Measurements from ENCODE around the gene THBS2. TPM values are rescaled to one million over a fixed set of nuclear protein-coding genes. Genes with fewer than 3 reads are reported as not detected.

The THBS2 gene
- total RNA-seq, 1 experiment from 2014 or later = not detected

DNA sequence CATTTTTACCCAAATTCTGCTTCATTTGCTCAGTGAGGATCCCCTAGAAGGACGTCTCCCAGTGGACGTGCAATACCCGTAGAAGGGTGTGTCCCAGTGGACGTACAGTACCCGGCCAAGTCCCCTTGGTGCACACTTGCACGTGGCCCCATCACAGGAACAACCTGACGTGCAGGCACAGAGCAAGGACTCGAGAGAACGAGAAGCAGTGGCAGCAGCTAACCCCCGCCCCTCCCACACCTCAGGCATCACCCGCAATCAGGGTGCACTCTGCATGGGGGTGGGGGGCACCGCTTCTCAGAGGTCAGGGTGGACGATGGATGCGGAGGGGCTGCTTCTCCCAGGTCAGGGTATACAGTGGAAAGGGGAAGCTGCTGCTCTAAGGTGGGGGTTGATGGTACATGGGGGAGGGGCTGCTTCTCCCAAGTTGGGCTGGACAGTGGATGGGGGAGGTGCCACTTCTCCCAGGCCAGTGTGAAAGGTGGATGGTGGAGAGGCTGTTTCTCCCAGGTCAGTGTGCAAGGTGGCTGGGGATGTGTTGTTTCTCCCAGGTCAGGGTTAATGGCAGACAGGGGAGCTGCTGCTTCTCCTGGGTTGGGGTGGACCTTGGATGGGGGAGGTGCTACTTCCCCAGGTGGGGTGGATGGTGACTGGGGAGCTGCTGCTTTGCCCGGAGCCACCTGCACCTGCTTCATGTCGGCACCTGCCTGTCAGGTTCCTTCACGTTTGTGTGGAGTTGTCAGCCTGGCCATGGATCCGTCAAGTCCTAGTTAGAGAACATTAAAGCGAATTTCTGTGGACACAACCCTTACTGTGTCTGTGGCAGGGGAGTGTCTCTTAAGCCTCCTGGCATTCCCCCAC lies 1.0 kb upstream of the THBS2 start:
- no peaks in the 10 kb centered on the region for H3K4me1 ChIP-seq (replicated peaks; ENCODE audit: insufficient read depth)
- no peaks in the 10 kb centered on the region for H3K9me2 ChIP-seq (ENCODE audit: insufficient read depth)
- ChIA-PET CTCF (no interaction called here), POLR2A (ENCODE audit: unreplicated experiment) (no interaction called here)
- H3K79me2 ChIP-seq (ENCODE audit: low read depth) = no peaks in the 10 kb centered on the region
- no TSS peak for BruUV-seq (replicated peaks)
- no peak for DNase-seq
- peaks cover 83% of the 10 kb centered on the region for H3K27me3 ChIP-seq (ENCODE audit: insufficient read depth, low read depth)
- no peaks in the 10 kb centered on the region for H3K36me3 ChIP-seq (ENCODE audit: low read depth)
- no peaks in the 10 kb centered on the region for H4K20me1 ChIP-seq (ENCODE audit: insufficient read depth)
- no peak overlapping the region for H3K4me3 ChIP-seq
- H3K9me3 ChIP-seq (ENCODE audit: insufficient read depth, low read depth) = no peaks in the 10 kb centered on the region
- H3K4me2 ChIP-seq = no peak overlapping the region
- no peak overlapping the region for H3K27ac ChIP-seq
- H3F3A ChIP-seq (ENCODE audit: insufficient read depth, low read depth) = no peaks in the 10 kb centered on the region
- TF ChIP-seq, protein P1, sequence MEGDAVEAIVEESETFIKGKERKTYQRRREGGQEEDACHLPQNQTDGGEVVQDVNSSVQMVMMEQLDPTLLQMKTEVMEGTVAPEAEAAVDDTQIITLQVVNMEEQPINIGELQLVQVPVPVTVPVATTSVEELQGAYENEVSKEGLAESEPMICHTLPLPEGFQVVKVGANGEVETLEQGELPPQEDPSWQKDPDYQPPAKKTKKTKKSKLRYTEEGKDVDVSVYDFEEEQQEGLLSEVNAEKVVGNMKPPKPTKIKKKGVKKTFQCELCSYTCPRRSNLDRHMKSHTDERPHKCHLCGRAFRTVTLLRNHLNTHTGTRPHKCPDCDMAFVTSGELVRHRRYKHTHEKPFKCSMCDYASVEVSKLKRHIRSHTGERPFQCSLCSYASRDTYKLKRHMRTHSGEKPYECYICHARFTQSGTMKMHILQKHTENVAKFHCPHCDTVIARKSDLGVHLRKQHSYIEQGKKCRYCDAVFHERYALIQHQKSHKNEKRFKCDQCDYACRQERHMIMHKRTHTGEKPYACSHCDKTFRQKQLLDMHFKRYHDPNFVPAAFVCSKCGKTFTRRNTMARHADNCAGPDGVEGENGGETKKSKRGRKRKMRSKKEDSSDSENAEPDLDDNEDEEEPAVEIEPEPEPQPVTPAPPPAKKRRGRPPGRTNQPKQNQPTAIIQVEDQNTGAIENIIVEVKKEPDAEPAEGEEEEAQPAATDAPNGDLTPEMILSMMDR (conservative IDR thresholded peaks at IDR 0.05) = no peak
- no peak for TF ChIP-seq EZH2 (IDR thresholded peaks at IDR 0.05; ENCODE audit: low read depth)
- no peak overlapping the region for H2AFZ ChIP-seq
- intact Hi-C loops (cut with micrococcal nuclease; ENCODE audit: unreplicated experiment) = no loop called here

- H3K36me3 ChIP-seq (ENCODE audit: low read depth) = no peaks in the 10 kb centered on the region
- ChIA-PET CTCF (no interaction called here), POLR2A (ENCODE audit: unreplicated experiment) (no interaction called here)
- peaks cover 82% of the 10 kb centered on the region for H3K27me3 ChIP-seq (ENCODE audit: insufficient read depth, low read depth)
- no peak overlapping the region for H3K27ac ChIP-seq
- H3K9me3 ChIP-seq (ENCODE audit: insufficient read depth, low read depth) = no peaks in the 10 kb centered on the region
- no peak overlapping the region for H3K4me2 ChIP-seq
- H3K9me2 ChIP-seq (ENCODE audit: insufficient read depth) = no peaks in the 10 kb centered on the region
- H3K4me1 ChIP-seq (replicated peaks; ENCODE audit: insufficient read depth) = no peaks in the 10 kb centered on the region
- BruUV-seq (replicated peaks) = no TSS peak
- no peak overlapping the region for H3K4me3 ChIP-seq
- no peak overlapping the region for H2AFZ ChIP-seq
- no peak for TF ChIP-seq EZH2 (IDR thresholded peaks at IDR 0.05; ENCODE audit: low read depth)
- TF ChIP-seq, protein P1 (conservative IDR thresholded peaks at IDR 0.05) = no peak
- no peaks in the 10 kb centered on the region for H3F3A ChIP-seq (ENCODE audit: insufficient read depth, low read depth)
- DNase-seq = no peak
- H4K20me1 ChIP-seq (ENCODE audit: insufficient read depth) = no peaks in the 10 kb centered on the region
- no peaks in the 10 kb centered on the region for H3K79me2 ChIP-seq (ENCODE audit: low read depth)
- intact Hi-C loops (cut with micrococcal nuclease; ENCODE audit: unreplicated experiment) = no loop called here
These were observed 999 bp downstream of the THBS2 start for GRCh38 chr6:169252505-169253189.

DNA sequence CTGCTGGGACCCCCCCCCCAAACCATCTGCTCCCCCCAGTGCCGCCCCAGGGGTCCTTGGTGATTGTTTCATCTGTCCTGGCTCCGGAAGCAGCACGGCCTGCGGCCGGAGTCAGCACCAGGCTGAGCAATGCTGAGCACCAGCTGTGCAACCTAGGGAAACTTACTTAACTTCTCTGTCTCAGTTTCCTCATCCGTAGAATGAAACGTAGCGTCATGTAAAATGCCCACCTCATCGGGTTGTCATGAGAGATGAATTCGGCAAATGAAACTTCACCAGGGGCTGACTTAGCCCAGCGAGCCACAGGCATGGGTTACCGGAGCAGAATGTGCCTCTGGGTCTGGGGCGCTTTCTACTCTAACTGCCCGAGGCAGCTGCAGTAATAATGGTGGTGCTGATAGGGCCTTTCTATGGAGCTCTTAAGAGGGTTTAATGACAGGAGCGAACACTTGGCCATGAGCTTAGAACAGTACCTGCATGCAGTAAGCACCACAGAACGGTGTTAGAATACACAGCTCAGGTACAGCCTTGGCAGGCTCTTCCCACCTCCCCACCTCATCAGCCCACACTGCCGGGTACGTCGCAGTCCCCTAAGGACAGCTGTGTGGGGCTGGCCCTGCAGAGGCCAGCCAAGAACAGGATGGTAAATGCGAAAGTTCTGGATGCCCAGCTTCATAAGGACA lies 1.7 kb downstream of the THBS2 start:
- POLR2A ChIA-PET (ENCODE audit: unreplicated experiment) = no interaction called here
- intact Hi-C loops (cut with micrococcal nuclease; ENCODE audit: unreplicated experiment) = no loop called here
- H3K27me3 ChIP-seq (ENCODE audit: insufficient read depth, low read depth) = peaks cover 76% of the 10 kb centered on the region
- H3K4me1 ChIP-seq (replicated peaks; ENCODE audit: insufficient read depth) = no peaks in the 10 kb centered on the region
- CTCF ChIA-PET = no interaction called here
- H3K9me2 ChIP-seq (ENCODE audit: insufficient read depth) = no peaks in the 10 kb centered on the region
- H3F3A ChIP-seq (ENCODE audit: insufficient read depth, low read depth) = no peaks in the 10 kb centered on the region
- H3K79me2 ChIP-seq (ENCODE audit: low read depth) = no peaks in the 10 kb centered on the region
- no peak overlapping the region for H3K27ac ChIP-seq
- no peak overlapping the region for H2AFZ ChIP-seq
- H3K4me2 ChIP-seq = no peak overlapping the region
- DNase-seq = no peak
- no peaks in the 10 kb centered on the region for H3K36me3 ChIP-seq (ENCODE audit: low read depth)
- no TSS peak for BruUV-seq (replicated peaks)
- H3K9me3 ChIP-seq (ENCODE audit: insufficient read depth, low read depth) = no peaks in the 10 kb centered on the region
- no peak overlapping the region for H3K4me3 ChIP-seq
- H4K20me1 ChIP-seq (ENCODE audit: insufficient read depth) = no peaks in the 10 kb centered on the region
- no peak for TF ChIP-seq EZH2 (IDR thresholded peaks at IDR 0.05; ENCODE audit: low read depth)
- TF ChIP-seq, protein P1 (conservative IDR thresholded peaks at IDR 0.05) = no peak
